GM12875 (cell line): ENCODE data around the gene S100A13.
"Not testable (repeated sequence)": the region's sequence is repeated elsewhere in the genome, so short reads cannot be mapped to it uniquely, and the experiment has no call there.

Experiments
- H3K4me3 ChIP-seq: one replicate; pipeline ENCODE4 v1.5.1; 2011; ENCODE audit warnings: low read depth, low read length, control low read depth
- TF ChIP-seq, protein P1 (sequence below): IDR thresholded peaks from 2 replicates; pipeline ENCODE4 v1.5.1; 2011; ENCODE audit warnings: low read depth, mild to moderate bottlenecking, control low read depth, inconsistent platforms, low read length, moderate library complexity, borderline replicate concordance; ENCODE audit not compliant: insufficient read depth

Gene S100A13

DNA sequence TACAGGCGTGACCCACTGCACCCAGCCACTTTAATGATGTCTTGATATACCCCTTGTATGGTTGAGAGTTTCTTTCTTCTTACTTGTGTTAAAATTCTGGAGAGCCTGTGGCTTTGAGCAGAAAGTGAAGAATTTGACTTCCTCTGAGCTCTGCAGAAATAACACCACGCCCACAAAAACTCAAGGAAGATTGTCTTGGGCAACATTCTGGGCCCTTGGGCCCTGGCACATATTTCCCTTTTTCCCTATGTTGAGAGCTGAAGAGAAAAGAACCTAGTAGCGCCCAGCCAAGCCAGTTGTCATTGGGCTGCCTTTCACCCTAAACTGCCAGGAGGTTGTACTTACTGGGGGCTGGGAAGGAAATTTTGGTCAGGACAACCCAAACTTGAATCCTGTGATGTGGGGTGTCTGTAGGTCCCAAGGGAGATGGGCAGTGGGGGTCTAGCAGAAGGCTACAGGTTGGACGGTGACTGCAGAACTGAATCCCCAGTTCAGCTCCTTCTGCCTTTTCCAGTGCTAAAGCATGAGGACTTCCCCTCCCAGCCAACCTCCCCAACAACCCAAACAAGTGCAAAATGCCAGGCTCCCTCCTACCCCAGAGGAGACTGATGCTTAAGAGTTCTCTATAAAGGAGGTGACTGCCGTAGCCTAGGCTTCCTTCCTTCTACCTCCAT is 19.5 kb upstream of the S100A13 start:
- no peak overlapping the region for H3K4me3 ChIP-seq
- TF ChIP-seq, protein P1, sequence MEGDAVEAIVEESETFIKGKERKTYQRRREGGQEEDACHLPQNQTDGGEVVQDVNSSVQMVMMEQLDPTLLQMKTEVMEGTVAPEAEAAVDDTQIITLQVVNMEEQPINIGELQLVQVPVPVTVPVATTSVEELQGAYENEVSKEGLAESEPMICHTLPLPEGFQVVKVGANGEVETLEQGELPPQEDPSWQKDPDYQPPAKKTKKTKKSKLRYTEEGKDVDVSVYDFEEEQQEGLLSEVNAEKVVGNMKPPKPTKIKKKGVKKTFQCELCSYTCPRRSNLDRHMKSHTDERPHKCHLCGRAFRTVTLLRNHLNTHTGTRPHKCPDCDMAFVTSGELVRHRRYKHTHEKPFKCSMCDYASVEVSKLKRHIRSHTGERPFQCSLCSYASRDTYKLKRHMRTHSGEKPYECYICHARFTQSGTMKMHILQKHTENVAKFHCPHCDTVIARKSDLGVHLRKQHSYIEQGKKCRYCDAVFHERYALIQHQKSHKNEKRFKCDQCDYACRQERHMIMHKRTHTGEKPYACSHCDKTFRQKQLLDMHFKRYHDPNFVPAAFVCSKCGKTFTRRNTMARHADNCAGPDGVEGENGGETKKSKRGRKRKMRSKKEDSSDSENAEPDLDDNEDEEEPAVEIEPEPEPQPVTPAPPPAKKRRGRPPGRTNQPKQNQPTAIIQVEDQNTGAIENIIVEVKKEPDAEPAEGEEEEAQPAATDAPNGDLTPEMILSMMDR = no peak

GRCh38 chr1:153643816-153644215 is 16.5 kb upstream of the S100A13 start:
- no peak overlapping the region for H3K4me3 ChIP-seq
- TF ChIP-seq, protein P1 = no peak

- TF ChIP-seq, protein P1 = no peak
- H3K4me3 ChIP-seq = no peak overlapping the region
These were observed 15.8 kb upstream of the S100A13 start for GRCh38 chr1:153643100-153643499.

- no peak overlapping the region for H3K4me3 ChIP-seq
- TF ChIP-seq, protein P1 = no peak
These were observed 14.9 kb upstream of the S100A13 start for GRCh38 chr1:153642161-153642560.

DNA sequence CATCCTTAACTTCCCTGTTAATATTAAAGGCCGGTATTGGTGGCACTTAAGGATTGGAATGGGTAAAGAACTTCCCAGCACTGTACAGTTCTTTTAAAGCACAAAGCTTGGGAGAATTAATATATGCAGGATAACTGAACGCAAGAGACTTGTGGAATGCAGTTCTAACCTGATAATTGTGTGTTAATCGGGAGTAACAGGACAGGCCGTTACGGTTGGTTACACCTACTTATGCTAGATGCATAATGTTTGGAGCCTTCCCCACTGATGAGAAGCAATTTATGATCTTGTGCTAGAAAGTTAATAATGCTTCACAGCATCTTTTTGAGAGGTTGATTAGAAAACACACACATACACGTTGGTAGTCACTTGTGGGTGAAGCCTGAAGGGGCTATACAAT is 13.6 kb upstream of the S100A13 start:
- H3K4me3 ChIP-seq = no peak overlapping the region
- TF ChIP-seq, protein P1 = no peak

GRCh38 chr1:153640213-153640612 is 12.9 kb upstream of the S100A13 start:
- not testable (repeated sequence) for H3K4me3 ChIP-seq

- H3K4me3 ChIP-seq = no peak overlapping the region
- TF ChIP-seq, protein P1 = no peak
These were observed 12.0 kb upstream of the S100A13 start for GRCh38 chr1:153639280-153639679.
